22Rv1 (cell line): ENCODE data around the gene KIF12.

Experiments used
- H3K27ac ChIP-seq: fragments of 450-650 bp; 2 replicates; pipeline ENCODE4 v1.5.1; 2017
- ZFX ChIP-seq: fragments of 450-650 bp; IDR thresholded peaks from 2 replicates; pipeline ENCODE4 v1.6.1; 2017; ENCODE audit warnings: antibody characterized with exemption, borderline replicate concordance
- TF ChIP-seq, protein P1 (sequence below): fragments of 450-650 bp; IDR thresholded peaks from 2 replicates; pipeline ENCODE4 v1.5.1; 2017; ENCODE audit warnings: mild to moderate bottlenecking

The KIF12 gene

DNA sequence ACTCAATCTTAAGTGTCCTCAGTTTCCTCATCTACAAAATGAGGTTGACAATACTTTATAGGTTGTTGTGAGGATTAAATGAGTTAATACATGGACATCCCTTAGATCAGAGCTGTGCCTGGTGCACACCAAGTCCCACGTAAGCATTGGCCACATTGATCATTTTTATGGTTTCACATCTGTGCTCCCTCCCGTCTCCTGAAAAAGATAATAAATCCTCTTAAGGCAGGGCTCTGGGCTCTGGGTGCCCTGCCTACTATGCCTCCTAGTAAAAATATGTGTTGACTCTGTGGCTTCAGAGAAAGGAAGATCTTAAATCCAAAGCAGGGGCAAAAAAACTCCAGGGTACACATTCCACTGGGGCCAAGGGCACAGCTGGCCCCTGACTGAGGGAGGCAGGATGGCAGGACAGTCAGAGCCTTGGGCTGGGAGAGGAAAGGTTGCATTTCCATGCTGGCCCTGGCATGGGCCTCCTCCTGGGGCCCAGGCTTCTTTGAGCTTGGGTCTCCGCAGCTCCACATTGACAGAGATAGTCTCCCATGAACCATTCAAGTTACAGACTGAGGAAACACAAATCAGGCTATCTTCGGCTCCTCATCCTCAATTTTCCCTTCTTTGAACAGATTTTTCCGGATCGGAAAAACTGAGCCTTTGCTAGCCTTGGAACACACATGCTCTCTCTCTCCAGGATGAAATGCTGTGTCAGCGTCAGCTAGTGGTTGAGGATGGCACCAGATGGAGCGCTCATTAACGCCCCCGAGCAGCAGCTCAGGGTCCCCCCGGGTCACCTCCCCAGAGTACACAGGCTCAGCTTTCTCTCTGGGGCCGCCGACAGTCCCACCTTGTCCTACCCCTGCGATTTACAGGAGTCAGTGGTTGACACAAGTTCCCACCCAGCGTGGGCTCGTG, 22.4 kb upstream of the KIF12 start:
- H3K27ac ChIP-seq: no peak overlapping the region
- TF ChIP-seq ZFX: no peak
- TF ChIP-seq, protein P1, sequence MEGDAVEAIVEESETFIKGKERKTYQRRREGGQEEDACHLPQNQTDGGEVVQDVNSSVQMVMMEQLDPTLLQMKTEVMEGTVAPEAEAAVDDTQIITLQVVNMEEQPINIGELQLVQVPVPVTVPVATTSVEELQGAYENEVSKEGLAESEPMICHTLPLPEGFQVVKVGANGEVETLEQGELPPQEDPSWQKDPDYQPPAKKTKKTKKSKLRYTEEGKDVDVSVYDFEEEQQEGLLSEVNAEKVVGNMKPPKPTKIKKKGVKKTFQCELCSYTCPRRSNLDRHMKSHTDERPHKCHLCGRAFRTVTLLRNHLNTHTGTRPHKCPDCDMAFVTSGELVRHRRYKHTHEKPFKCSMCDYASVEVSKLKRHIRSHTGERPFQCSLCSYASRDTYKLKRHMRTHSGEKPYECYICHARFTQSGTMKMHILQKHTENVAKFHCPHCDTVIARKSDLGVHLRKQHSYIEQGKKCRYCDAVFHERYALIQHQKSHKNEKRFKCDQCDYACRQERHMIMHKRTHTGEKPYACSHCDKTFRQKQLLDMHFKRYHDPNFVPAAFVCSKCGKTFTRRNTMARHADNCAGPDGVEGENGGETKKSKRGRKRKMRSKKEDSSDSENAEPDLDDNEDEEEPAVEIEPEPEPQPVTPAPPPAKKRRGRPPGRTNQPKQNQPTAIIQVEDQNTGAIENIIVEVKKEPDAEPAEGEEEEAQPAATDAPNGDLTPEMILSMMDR: no peak

- TF ChIP-seq, protein P1: no peak
- no peak for TF ChIP-seq ZFX
- peak overlapping the region; percentile 89 for H3K27ac ChIP-seq
Observed at GRCh38 chr9:114120192-114121014, 21.3 kb upstream of the KIF12 start.

DNA sequence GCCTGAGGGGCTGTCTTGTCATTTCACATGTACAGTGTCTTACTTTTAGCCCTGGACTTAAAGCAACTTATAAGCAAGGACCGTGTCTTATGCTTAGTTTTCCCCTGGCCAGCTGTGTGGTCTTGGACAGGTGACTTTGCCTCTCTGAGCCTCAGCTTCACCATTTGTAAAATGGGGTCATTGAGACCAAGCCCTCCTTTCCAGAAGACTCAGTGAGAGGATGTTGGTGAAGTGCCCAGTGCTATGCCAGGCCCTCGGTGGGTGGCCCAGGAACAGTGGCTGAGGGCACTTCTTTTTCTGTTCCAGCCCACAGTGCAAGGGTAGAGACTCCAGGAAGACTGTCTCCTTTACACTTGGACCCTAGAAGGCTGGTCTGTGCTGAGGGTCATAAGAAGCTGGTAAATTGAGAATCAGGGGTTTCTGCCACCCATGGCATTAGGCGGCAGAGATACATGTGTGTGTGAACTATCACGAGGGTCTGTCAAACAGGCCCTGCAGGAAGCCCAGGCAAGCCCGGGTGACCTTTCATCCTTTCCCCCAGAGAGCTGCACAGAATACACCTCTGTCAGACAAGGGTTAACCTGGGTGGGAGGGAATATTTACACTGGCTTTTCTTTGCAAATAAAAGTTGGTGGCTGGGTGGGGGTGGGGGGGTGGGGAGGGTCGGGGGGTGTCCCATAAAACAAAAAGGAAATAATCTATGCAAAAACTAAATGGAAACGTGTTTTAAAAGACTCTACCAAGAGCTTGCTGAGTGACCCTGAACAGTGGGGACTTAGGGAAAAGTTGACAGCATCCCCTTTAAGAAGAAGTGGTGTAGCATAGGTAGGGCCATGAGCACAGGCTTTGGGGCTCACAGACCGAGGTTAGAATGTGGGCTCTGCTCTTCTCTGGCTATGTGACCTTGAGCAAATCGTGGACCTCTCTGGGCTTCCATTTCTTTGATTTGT, 20.4 kb upstream of the KIF12 start:
- TF ChIP-seq, protein P1: no peak
- TF ChIP-seq ZFX: no peak
- H3K27ac ChIP-seq: peak overlapping the region; percentile 89

DNA sequence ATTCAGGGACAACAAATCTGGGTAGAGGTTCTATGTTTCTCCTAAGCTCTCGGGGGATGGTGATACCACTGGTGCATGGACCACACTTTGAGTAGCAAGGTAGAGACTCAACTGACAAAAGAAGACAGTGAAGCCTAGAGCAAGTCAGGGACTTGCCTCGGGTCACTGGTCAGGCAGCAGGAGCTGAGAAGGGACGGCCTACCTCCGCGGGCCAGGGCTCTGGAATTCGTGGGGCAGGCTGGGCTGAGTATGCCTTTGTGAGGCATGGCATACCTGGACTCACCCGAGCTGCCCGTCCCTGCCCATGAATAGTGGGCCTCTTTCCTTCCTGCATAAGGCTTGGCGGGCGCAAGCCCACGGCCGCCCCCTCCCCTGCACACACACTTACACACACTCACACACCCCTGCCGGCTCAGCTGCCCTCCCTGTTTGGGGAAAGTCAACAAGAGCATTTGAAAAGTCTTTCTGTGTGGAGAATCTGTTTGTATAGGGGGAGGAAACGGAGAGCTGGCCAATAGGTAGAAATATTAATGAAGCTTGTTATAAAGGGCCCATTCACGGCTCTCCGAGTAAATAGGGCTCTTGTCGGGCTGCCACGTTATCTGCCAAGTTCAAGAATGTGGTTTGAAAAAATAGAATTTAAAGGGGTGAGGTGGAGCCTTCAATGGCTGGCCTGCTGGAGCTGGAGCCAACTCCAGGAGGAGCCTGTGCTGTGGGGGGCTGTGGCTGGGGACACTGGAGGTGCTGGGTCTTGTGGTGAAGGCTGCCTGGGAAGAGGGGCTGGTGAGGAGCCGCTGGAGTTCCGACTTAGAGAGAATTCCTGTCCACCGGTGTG, 19.1 kb upstream of the KIF12 start:
- peak overlapping the region; percentile 89 for H3K27ac ChIP-seq
- no peak for TF ChIP-seq ZFX
- TF ChIP-seq, protein P1: no peak

- TF ChIP-seq, protein P1: no peak
- no peak for TF ChIP-seq ZFX
- peak overlapping the region; percentile 89 for H3K27ac ChIP-seq
Observed at GRCh38 chr9:114117614-114117995, 18.5 kb upstream of the KIF12 start.

DNA sequence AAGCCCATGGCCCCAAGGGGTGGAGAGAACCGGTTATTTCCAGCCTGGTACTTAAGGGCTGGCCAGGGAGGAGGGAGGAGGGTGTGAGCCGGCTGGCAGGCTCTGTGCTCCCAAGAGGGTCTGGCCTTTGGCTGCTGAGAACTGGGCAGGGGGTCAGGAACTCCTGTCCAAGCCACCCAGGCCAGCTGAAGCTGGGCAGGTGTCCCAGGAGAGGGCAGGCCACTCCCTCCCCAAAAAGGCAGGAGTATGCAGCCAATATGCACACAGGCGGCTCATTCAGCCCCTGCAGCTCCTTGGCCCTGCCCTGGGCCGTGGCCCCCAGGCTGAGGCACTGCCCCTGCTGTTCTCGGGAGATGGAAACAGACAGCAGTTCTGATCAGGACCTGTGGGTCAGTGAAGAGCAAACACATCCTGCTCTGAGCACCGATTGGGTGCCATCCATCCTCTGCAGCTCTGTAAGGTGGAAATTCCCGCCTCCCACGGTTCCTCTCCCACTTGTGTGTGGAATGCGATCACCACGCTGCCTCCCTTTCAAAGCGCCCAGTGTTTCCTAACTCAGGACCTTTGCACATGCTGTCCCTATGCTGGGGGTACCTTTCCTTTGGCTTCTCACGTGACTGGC, 17.1 kb upstream of the KIF12 start:
- TF ChIP-seq, protein P1: no peak
- no peak for TF ChIP-seq ZFX

More for the DNA sequence above, 17.1 kb upstream of the KIF12 start:
- no peak overlapping the region for H3K27ac ChIP-seq
